ENCODE measurements around the gene KIF6. TPM values are rescaled to one million over a fixed set of nuclear protein-coding genes. Genes with fewer than 3 reads are reported as not detected.
"Not testable (repeated sequence)": the region's sequence is repeated elsewhere in the genome, so short reads cannot be mapped to it uniquely, and the experiment has no call there.

The KIF6 gene
- total RNA-seq, 1 donor from 2014 or later = 1.4 TPM

DNA sequence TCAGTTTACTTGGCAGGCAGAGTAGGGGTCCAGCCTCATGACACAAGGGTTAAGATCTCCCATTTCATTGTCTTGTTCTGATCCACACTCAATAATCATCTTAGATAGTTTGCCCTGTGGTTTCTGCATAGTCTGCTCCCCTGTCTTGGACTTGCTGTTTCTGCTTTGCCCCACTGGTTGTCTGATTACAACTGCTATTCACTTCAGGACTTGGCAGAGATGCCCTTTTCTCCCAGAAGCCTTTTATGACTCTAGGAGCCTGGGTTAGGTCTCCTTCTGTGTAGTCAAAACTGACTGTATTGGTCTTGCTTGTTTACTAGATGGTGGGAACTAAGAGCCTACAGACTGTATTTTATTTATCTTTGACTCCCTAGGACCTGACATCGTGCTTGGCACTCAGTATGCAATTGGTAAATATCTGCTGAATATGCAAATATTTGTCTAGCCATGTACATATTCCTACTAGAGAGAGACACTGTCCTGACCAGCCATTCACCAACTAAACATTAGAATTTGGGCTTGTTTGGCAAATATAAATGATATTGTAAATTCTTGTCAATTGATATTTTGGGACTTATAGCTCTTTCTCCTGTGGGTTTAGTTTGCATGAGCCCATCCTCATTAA is 236.8 kb downstream of the KIF6 start:
- no peak overlapping the region for H3K4me3 Mint-ChIP-seq
- DNase-seq (ENCODE audit: low spot score in 2 of 2, unreplicated experiment in 2 of 2) = no peak
- TF ChIP-seq, protein P1, sequence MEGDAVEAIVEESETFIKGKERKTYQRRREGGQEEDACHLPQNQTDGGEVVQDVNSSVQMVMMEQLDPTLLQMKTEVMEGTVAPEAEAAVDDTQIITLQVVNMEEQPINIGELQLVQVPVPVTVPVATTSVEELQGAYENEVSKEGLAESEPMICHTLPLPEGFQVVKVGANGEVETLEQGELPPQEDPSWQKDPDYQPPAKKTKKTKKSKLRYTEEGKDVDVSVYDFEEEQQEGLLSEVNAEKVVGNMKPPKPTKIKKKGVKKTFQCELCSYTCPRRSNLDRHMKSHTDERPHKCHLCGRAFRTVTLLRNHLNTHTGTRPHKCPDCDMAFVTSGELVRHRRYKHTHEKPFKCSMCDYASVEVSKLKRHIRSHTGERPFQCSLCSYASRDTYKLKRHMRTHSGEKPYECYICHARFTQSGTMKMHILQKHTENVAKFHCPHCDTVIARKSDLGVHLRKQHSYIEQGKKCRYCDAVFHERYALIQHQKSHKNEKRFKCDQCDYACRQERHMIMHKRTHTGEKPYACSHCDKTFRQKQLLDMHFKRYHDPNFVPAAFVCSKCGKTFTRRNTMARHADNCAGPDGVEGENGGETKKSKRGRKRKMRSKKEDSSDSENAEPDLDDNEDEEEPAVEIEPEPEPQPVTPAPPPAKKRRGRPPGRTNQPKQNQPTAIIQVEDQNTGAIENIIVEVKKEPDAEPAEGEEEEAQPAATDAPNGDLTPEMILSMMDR (IDR thresholded peaks at IDR 0.05; ENCODE audit: unreplicated experiment) = no peak
- H3K4me1 Mint-ChIP-seq = peaks cover 2% of the 10 kb centered on the region
- no peaks in the 10 kb centered on the region for H3K27me3 Mint-ChIP-seq (ENCODE audit: low read depth)
- peaks cover 7% of the 10 kb centered on the region for H3K9me3 Mint-ChIP-seq
- no peak overlapping the region for H3K27ac Mint-ChIP-seq
- H3K36me3 Mint-ChIP-seq = no peaks in the 10 kb centered on the region

DNA sequence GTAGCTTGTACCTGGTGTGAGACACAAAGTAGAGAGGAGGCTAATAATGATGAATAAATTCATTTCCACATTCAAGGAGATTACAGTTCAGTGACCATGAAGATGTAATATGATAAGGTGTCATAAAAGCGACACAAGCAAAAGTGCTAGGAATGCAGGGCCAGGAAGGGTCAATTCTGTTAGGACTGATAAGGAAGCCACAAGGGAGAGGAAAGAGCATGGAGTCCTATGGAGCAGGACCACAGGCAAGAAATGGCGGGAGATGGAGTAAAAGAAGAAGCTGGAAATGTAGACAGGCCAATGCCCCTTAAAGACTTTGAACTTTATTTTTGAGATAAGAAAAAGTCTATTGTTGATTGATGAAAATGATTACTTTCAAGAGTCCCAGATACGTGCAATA is 240.9 kb downstream of the KIF6 start:
- Mint-ChIP-seq H3K4me3 (no peak overlapping the region), H3K27me3 (ENCODE audit: low read depth) (peaks cover 2% of the 10 kb centered on the region), H3K36me3 (no peaks in the 10 kb centered on the region), H3K4me1 (no peaks in the 10 kb centered on the region), H3K27ac (no peak overlapping the region), H3K9me3 (peaks cover 16% of the 10 kb centered on the region)
- no peak for DNase-seq (ENCODE audit: low spot score in 2 of 2, unreplicated experiment in 2 of 2)
- TF ChIP-seq, protein P1 (IDR thresholded peaks at IDR 0.05; ENCODE audit: unreplicated experiment) = no peak

DNA sequence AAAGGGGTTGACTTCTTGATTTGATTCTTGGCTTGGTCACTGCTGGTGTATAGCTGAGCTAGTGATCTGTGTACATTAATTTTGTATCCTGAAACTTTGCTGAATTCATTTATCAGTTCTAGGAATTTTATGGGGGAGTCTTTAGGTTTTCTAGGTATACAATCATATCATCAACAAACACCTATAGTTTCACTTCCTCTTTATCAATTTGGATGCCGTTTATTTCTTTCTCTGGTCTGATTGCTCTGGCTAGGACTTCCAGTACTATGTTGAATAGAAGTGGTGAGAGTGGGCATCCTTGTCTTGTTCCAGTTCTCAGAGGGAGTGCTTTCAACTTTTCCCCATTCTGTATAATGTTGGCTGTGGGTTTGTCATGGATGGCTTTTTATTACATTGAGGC is 245.4 kb downstream of the KIF6 start:
- H3K4me3 Mint-ChIP-seq; H3K4me1 Mint-ChIP-seq; H3K36me3 Mint-ChIP-seq; H3K27ac Mint-ChIP-seq; DNase-seq (ENCODE audit: low spot score in 2 of 2, unreplicated experiment in 2 of 2); H3K27me3 Mint-ChIP-seq (ENCODE audit: low read depth): not testable (repeated sequence)
- H3K9me3 Mint-ChIP-seq = peaks cover 24% of the 10 kb centered on the region

DNA sequence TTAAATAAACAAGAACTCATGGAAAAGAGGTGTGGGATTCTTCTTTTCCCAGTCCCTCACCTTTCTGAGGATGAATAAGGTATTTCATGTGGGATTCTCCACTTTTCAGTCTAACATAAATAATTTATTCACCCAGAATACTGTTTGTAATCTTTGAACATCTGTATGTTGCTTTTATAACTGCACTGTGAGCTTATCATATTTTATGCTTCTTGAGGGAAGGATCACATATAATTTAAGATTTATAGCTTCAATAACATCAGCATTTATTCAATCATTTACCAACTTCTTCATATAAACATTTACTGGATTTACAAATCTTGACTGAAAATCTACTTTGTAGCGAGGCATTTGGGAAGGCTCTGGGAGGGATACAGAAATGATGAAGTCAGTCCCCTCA is 248.5 kb downstream of the KIF6 start:
- TF ChIP-seq, protein P1 (IDR thresholded peaks at IDR 0.05; ENCODE audit: unreplicated experiment) = no peak
- Mint-ChIP-seq H3K36me3 (no peaks in the 10 kb centered on the region), H3K27me3 (ENCODE audit: low read depth) (peaks cover 2% of the 10 kb centered on the region), H3K4me3 (no peak overlapping the region), H3K9me3 (peaks cover 24% of the 10 kb centered on the region), H3K27ac (no peak overlapping the region), H3K4me1 (no peaks in the 10 kb centered on the region)
- DNase-seq (ENCODE audit: low spot score in 2 of 2, unreplicated experiment in 2 of 2) = no peak

DNA sequence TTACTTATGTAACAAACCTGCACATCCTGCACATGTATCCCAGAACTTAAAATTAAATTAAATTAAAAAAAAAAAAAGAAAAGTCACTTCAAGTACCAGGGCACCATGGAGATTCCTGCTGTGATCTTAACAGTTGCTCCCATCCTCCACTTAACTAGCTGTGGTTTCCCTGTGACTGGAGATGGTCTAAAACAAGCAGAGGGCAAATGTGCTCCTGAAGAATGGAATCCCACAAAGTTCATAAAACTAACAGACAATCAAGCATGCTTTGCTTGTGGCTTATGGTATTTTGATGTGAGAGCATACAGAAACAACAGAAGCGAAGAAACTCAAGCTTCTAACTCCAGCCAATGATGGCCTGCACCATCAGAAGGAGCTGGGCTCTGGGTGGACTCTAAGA is 249.1 kb downstream of the KIF6 start:
- H3K36me3 Mint-ChIP-seq = no peaks in the 10 kb centered on the region
- H3K27ac Mint-ChIP-seq = no peak overlapping the region
- peaks cover 24% of the 10 kb centered on the region for H3K9me3 Mint-ChIP-seq
- TF ChIP-seq, protein P1 (IDR thresholded peaks at IDR 0.05; ENCODE audit: unreplicated experiment) = no peak
- no peaks in the 10 kb centered on the region for H3K4me1 Mint-ChIP-seq
- H3K4me3 Mint-ChIP-seq = no peak overlapping the region
- no peaks in the 10 kb centered on the region for H3K27me3 Mint-ChIP-seq (ENCODE audit: low read depth)
- no peak for DNase-seq (ENCODE audit: low spot score in 2 of 2, unreplicated experiment in 2 of 2)

DNA sequence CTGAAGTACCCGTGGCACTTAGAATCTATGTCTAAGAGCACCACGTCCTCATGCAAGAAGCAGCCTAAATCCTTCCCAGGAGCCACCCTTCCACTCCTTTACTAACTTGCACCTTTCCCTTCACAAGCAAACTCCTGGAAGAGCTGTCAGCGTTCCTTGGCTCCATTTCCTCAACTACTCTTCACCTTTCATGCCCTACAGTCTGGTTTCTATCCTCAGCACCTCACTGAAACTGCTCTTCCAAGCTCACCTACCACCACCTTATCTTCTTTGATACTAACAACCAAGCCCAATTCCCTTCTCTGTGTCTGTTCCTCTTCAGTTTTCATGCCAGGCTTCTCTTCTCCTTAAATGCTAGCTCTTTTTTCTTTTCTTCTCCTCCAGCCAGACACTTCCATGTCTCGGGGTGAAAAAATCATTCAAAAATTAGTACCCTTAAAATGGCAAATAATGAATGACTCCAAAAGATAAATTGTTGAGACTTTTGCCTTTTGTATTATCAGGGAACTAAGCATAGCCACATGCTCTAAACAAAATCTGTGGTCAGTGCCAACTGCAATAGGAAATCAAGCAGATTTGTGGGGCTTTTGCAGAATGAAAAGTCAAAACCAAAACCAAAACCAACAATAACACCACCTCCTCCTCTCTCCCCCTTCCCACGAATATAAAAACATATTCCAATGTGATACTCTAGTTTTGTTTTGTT is 253.1 kb downstream of the KIF6 start:
- no peaks in the 10 kb centered on the region for H3K27me3 Mint-ChIP-seq (ENCODE audit: low read depth)
- H3K27ac Mint-ChIP-seq = no peak overlapping the region
- H3K36me3 Mint-ChIP-seq = no peaks in the 10 kb centered on the region
- H3K9me3 Mint-ChIP-seq = peaks cover 13% of the 10 kb centered on the region
- H3K4me1 Mint-ChIP-seq = no peaks in the 10 kb centered on the region
- no peak for DNase-seq (ENCODE audit: low spot score in 2 of 2, unreplicated experiment in 2 of 2)
- TF ChIP-seq, protein P1 (IDR thresholded peaks at IDR 0.05; ENCODE audit: unreplicated experiment) = no peak
- no peak overlapping the region for H3K4me3 Mint-ChIP-seq
